Adrenal gland (tissue), 5 donors: ENCODE data around the gene CD70.

Experiments
- POLR2A ChIP-seq, 2 donors: fragments of 450-650 bp; IDR thresholded peaks; one replicate each; pipeline ENCODE4 v1.6.1; 2017; ENCODE audit warnings: antibody characterized with exemption in 2 of 2, mild to moderate bottlenecking in 2 of 2, moderate library complexity in 1 of 2
- TF ChIP-seq, protein P1 (sequence below), 6 experiments: fragments of 450-650 bp in 4 of 6; fragments of 200-600 bp in 2 of 6; sonication (generic) in 1 of 6; IDR thresholded peaks; 1 replicate in 5 of 6; 2 replicates in 1 of 6; pipeline versions ENCODE4 v1.5.1 to v1.8.0; 2016 to 2021; ENCODE audit warnings: antibody characterized with exemption in 6 of 6, mild to moderate bottlenecking in 2 of 6, moderate library complexity in 1 of 6
- donor health status: DM: no; HTN: no; CAD: no.

DNA sequence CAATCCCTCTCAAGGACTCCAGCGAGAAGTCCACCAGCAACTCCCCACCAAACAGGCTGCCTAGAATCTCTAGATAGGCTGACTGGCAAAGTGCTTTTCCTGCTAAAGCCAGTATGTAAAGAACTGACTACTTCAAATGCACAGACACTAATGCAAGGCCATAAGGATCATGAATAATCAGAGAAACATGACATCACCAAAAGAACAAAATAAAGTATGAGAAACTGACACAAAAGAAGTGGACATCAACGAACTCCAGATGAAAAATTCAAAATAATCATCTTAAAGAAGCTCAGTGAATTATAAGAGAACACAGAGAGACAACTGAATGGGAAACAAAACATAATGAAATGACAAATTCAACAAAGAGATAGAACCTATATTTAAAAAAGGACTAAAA, 26.4 kb upstream of the CD70 start:
- TF ChIP-seq, protein P1, sequence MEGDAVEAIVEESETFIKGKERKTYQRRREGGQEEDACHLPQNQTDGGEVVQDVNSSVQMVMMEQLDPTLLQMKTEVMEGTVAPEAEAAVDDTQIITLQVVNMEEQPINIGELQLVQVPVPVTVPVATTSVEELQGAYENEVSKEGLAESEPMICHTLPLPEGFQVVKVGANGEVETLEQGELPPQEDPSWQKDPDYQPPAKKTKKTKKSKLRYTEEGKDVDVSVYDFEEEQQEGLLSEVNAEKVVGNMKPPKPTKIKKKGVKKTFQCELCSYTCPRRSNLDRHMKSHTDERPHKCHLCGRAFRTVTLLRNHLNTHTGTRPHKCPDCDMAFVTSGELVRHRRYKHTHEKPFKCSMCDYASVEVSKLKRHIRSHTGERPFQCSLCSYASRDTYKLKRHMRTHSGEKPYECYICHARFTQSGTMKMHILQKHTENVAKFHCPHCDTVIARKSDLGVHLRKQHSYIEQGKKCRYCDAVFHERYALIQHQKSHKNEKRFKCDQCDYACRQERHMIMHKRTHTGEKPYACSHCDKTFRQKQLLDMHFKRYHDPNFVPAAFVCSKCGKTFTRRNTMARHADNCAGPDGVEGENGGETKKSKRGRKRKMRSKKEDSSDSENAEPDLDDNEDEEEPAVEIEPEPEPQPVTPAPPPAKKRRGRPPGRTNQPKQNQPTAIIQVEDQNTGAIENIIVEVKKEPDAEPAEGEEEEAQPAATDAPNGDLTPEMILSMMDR (IDR thresholded peaks at IDR 0.05) = no peak
- TF ChIP-seq POLR2A (IDR thresholded peaks at IDR 0.05) = no peak
